GM21737 (cell line): ENCODE data around the gene TLDC2.
"Not testable (repeated sequence)": the region's sequence is repeated elsewhere in the genome, so short reads cannot be mapped to it uniquely, and the experiment has no call there.

ENCODE experiments used
- ATAC-seq: cut with Tn5 transposase; IDR thresholded peaks from one replicate; pipeline ENCODE4 v1.9.1; 2021; ENCODE audit warnings: mild to moderate bottlenecking, moderate library complexity; ENCODE audit not compliant: unreplicated experiment

Gene TLDC2

GRCh38 chr20:36875702-36876472 lies at the start of gene TLDC2:
TSS of gene TLDC2 (plus strand) at chr20:36876138. CDS start at chr20:36876175, 37 bp downstream.
- no peak for ATAC-seq

GRCh38 chr20:36826554-36827244 lies 49.2 kb upstream of the TLDC2 start:
- no peak for ATAC-seq

DNA sequence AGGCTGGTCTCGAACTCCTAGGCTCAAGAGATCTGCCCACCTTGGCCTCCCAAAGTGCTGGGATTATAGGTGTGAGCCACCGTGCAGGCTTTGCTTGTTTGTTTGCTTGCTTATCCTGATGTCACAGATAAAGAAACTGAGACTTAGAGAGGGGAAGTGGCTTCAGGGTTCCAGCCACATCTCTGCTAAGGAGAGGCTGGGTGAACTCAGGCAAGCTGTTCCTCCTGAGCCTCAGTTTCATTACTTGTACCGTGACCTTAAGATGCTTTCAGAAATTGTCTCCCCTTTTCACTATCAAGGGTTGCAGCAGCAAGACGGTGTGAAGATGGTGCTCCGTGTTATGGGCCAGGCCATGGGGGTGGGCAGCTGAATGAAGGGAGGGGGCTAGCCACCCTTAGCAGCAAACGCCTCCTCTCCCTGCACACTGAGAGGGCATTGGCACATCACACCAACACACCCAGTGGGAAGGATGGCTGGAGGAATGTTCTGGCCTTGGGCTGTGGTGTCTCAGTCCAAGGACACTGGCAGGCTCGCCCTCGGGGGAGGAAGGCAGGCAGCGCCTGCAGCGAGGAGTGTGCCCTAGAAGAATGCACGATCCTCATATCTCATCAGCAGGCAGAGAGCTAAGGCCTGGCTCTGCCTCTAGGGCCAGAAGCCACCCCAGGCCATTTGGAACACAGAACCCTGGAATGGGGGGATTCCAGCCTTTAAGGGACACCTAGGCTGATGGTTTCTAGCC lies 48.2 kb upstream of the TLDC2 start:
- ATAC-seq, result peak; percentile 81

- ATAC-seq, result no peak
Measured at GRCh38 chr20:36830791-36831691, 44.9 kb upstream of the TLDC2 start.

GRCh38 chr20:36832791-36833190 lies 43.1 kb upstream of the TLDC2 start:
- no peak for ATAC-seq

GRCh38 chr20:36833275-36834020 lies 42.5 kb upstream of the TLDC2 start:
- no peak for ATAC-seq

- ATAC-seq, result no peak
Measured at GRCh38 chr20:36835025-36835424, 40.9 kb upstream of the TLDC2 start.

DNA sequence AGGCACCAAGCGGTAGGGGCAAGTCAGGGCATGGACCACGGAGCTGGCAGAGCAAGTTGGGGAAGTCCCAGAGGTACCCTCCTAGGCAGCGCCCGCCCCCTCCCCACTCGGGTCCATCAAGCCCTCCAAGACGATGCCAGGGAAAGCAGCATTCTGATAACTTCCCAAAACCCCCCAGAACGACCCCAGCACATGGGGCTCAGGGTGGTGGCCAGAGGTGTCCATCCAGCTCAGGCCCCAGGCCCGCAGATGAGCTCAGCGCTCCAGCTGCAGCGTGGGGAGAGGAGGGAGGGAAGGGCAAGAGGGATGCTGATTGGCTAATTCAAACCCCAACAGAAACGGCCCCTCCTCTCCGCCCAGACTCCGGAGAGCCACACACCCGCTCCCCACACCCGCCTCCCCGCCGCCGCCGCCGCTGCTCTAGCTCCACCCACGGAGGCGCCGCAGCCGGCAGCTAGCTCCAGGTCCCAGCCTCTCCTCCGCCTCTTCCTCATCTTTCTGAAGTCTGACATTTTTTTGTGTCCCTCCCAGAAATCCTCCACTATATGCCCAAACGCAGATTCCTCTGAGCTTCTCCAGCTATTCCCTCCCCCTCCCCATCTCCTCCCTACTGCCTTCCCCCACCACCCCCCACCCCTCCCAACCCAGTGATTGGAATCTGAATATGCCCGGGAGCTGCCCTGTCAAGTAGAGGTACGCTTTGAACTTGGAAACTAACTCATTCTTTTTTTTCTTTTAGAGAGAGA lies 40.3 kb upstream of the TLDC2 start:
- ATAC-seq, result peak; percentile 49

DNA sequence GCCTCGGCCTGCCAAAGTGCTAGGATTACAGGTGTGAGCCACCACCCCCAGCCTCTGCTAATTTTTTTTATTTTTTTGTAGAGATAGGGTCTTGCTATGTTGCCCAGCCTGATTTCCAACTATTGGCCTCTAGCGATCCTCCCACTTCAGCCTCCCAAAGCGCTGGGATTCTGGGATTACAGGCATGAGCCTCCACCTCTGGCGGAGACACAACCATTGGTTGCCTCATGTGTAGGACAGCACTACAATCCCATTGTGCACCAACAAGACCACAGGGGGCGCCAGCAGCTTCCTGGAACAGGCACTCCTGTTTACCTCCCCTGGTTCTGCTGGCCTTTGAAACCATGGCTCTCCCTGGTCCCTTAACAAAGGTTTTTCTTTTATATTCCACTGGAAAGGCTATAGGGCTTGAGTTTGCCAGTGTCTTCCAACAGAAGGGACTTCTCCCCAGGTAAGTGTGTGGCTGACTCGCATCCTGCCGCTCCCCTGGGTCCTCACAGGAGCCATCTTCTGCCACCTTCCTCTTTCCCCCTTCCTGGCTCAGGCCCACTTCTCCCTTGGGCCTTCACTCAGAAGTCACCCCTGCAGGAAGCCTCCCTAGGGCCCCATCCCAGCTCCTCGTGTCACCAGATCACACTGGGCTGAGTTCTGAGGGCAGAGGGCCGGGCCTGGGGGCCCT lies 39.2 kb upstream of the TLDC2 start:
- ATAC-seq, result no peak

DNA sequence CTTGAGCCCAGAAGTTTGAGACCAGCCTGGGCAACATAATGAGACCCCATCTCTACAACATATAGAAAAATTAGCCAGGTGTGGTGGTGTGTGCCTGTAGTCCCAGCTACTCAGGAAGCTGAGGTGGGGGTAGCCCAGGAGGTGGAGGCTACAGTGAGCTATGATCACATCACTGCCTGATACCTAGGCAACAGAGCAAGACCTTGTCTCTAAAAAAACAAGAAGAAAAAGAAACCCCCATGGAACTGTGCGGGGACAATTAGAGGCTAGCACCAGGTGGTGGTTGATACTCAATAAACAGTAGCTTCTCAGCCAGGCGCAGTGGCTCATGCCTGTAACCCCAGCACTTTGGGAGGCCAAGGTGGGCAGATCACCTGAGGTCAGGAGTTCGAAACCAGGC lies 37.6 kb upstream of the TLDC2 start:
- ATAC-seq, result not testable (repeated sequence)

DNA sequence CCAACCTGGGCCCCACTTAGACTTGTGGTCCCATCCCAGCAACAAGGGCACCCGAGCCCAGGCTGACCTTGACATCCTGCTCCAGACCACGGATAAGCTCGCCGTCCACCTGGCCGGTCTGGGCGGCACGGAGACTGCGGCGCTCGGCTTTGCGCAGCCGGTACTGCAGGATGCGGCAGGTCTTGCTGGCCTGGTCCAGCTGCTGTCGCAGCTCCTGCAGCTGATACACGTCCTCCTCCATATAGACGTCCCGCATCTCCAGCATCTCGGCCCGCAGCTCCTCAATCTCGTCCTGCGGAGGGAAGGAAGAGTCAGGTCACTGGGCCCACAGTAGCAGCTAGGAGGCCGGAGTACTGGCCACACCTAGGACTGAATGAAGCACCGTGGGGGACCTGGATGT lies 36.8 kb upstream of the TLDC2 start:
- no peak for ATAC-seq

GRCh38 chr20:36841030-36841429 lies 34.9 kb upstream of the TLDC2 start:
- ATAC-seq, result not testable (repeated sequence)

GRCh38 chr20:36845288-36845971 lies 30.5 kb upstream of the TLDC2 start:
- ATAC-seq, result no peak

DNA sequence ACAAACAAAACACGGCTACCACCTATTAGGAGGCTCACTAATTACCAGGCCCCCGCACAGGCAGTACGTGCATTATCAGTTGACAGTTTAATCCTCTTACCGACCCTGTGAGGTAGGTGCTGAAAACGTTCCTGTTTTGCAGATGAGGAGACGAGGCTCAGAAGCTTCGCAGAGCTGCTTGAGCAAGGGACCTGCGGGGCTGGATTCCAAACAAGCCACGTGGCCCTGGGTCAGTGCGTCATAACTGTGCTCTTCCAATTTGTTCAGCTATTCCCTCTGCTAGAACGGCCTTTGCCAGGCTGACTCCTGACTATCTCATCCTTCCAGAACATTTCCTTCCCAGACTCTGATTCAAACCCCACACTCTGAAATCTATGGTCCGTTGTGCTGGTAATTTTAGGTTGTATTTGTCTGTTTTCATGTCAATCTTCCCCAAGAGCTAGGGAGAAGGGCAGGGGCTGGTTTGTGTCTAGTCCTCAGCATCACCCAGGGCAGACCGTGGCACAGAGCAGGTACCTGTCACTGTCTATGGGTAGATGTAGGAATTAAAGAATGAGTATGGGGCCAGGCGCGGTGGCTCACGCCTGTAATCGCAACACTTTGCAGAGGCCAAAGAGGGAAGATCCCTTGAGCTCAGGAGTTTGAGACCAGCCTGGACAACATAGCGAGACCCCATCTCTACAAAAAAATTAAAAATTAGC lies 28.8 kb upstream of the TLDC2 start:
- ATAC-seq, result no peak

DNA sequence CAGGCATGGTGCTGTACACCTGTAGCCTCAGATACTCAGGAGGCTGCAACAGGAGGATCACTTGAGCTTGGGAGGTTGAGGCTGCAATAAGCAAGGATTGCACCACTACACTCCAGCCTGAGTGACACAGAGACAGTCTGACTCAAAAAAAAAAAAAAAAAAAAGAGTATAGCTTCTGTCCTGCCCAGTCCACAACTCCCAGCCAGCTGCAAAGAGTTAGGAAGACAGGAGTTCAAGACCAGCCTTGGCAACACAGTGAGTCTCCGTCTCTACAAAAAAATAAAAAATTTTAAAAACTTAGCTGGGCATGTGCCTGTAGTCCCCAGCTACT lies 28.3 kb upstream of the TLDC2 start:
- no peak for ATAC-seq

DNA sequence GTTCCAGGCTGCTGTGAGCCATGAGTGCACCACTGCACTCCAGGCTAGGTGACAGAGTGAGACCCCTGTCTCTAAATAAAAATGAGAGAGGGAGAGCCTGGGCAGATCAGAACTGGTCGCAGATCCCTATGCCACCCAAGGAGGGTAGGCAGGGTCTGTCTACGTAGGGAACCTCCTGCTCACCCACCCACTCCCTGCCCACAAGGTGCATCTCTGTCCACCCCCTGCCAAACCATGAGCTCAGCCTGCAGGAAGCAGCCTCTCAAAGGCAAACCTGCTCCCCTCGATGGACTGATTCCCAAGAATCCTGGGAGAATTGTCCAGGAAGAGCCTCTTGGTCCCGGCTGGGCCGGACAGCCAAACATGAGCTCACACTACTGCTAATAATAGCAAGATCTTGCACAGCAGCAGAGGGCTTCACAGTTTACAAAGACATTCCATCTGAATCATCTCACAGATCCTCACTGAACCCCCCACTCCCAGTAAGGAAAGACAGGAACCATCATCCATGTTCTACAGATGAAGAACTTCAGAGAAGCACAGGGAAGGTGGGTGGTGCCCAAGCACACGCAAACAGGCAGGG lies 27.8 kb upstream of the TLDC2 start:
- ATAC-seq, result no peak

- ATAC-seq, result no peak
Measured at GRCh38 chr20:36848677-36849076, 27.3 kb upstream of the TLDC2 start.
